H1 (cell line): ENCODE data around the gene IQSEC3. TPM values are rescaled to one million over a fixed set of nuclear protein-coding genes. Genes with fewer than 3 reads are reported as not detected.
A peak's percentile ranks its signal among the peaks of the same experiment; 100 is the strongest.

Source experiments
- CTCF ChIA-PET: fragments of 300-600 bp; sonication (Branson Sonifier 250); formaldehyde crosslinking; loops from one replicate; lab custom pipeline; 2021; ENCODE audit not compliant: partially characterized antibody; lab: Charles Lee
- POLR2A ChIA-PET: fragments of 300-600 bp; sonication (Branson Sonifier 250); formaldehyde crosslinking; loops from one replicate; lab custom pipeline; 2021; ENCODE audit warnings: inconsistent platforms; ENCODE audit not compliant: partially characterized antibody; lab: Charles Lee
- DNase-seq, 2 experiments: peaks; one replicate each; pipeline versions ENCODE4 v3.0.0 to v3.0.0-alpha.2; 2010 to 2022; ENCODE audit warnings: low spot score in 2 of 2, low read depth in 1 of 2, mixed read lengths in 1 of 2
- FAIRE-seq: peaks from 2 replicates; lab custom pipeline; 2011; peaks lifted over from hg19 to GRCh38; lab: Jason Lieb, UNC
- H2AFZ ChIP-seq: 2 replicates; pipeline ENCODE4 v1.8.1; 2012; ENCODE audit warnings: low read length, inconsistent platforms
- H2AK5ac ChIP-seq: 2 replicates; pipeline ENCODE4 v1.6.1; 2013; ENCODE audit warnings: low read depth, low read length
- H2BK120ac ChIP-seq: replicated peaks from 2 replicates; pipeline ENCODE3; 2013; ENCODE audit warnings: low read depth, low read length, inconsistent platforms
- H2BK12ac ChIP-seq: 2 replicates; pipeline ENCODE4 v1.6.1; 2013; ENCODE audit warnings: low read depth, low read length
- H2BK15ac ChIP-seq: 2 replicates; pipeline ENCODE4 v1.6.1; 2013; ENCODE audit warnings: low read length
- H2BK20ac ChIP-seq: 2 replicates; pipeline ENCODE4 v1.6.1; 2013; ENCODE audit warnings: low read length
- H2BK5ac ChIP-seq: 2 replicates; pipeline ENCODE4 v1.6.1; 2013; ENCODE audit warnings: low read depth, low read length
- H3K14ac ChIP-seq: 2 replicates; pipeline ENCODE4 v1.6.1; 2013; ENCODE audit warnings: inconsistent platforms; ENCODE audit not compliant: insufficient read length
- H3K18ac ChIP-seq: 2 replicates; pipeline ENCODE4 v1.6.1; 2013; ENCODE audit warnings: low read length; ENCODE audit errors: extremely low read depth
- H3K23ac ChIP-seq: 2 replicates; pipeline ENCODE4 v1.6.1; 2013; ENCODE audit warnings: inconsistent platforms; ENCODE audit not compliant: insufficient read length
- H3K23me2 ChIP-seq: 2 replicates; pipeline ENCODE4 v1.6.1; 2013; ENCODE audit warnings: low read depth, low read length
- H3K27ac ChIP-seq: 2 replicates; pipeline ENCODE4 v1.6.1; 2011; ENCODE audit warnings: low read depth, low read length, inconsistent platforms
- H3K27me3 ChIP-seq, 4 experiments: replicated peaks in 1 of 4; 1 replicate in 1 of 4; 2 replicates in 3 of 4; pipeline versions ENCODE4 v1.6.1 to v1.8.1; 2011 to 2013; ENCODE audit warnings: low read length in 3 of 4, mild to moderate bottlenecking in 3 of 4, inconsistent platforms in 2 of 4, mixed read lengths in 2 of 4, moderate library complexity in 1 of 4; ENCODE audit not compliant: control insufficient read depth in 3 of 4, insufficient read depth in 3 of 4; ENCODE audit errors: extremely low read depth in 1 of 4
- H3K36me3 ChIP-seq, 4 experiments: 2 replicates each; pipeline versions ENCODE4 v1.6.1 to v1.8.1; 2011 to 2013; ENCODE audit warnings: mild to moderate bottlenecking in 4 of 4, low read length in 3 of 4, moderate library complexity in 2 of 4, control low read depth in 1 of 4, inconsistent platforms in 1 of 4; ENCODE audit not compliant: insufficient read depth in 4 of 4, control insufficient read depth in 2 of 4
- H3K4ac ChIP-seq: replicated peaks from 2 replicates; pipeline ENCODE3; 2013; ENCODE audit warnings: low read length, low read depth, mixed read lengths, inconsistent platforms; ENCODE audit not compliant: insufficient read length
- H3K4me1 ChIP-seq, 4 experiments: replicated peaks in 1 of 4; 1 replicate in 1 of 4; 2 replicates in 3 of 4; pipeline versions ENCODE4 v1.6.1 to v1.8.1; 2011 to 2013; ENCODE audit warnings: low read length in 3 of 4, inconsistent platforms in 2 of 4, mixed read lengths in 1 of 4; ENCODE audit not compliant: insufficient read depth in 4 of 4, control insufficient read depth in 3 of 4
- H3K4me2 ChIP-seq, 2 experiments: 2 replicates each; pipeline versions ENCODE4 v1.6.1 to v1.8.1; 2011 to 2013; ENCODE audit warnings: low read depth in 2 of 2, low read length in 2 of 2, control low read depth in 1 of 2, inconsistent platforms in 1 of 2, mild to moderate bottlenecking in 1 of 2; ENCODE audit not compliant: insufficient read depth in 1 of 2
- H3K4me3 ChIP-seq, 4 experiments: fragments of 200-600, 300-600 bp in 1 of 4; sonication (generic), shearing (Covaris generic), sonication (Bioruptor Twin) in 1 of 4; 2 replicates each; pipeline versions ENCODE4 v1.5.1 to v1.8.1; 2011 to 2016; ENCODE audit warnings: low read length in 4 of 4, low read depth in 3 of 4, control low read depth in 2 of 4, inconsistent platforms in 2 of 4, mild to moderate bottlenecking in 2 of 4, mixed read lengths in 1 of 4, moderate library complexity in 1 of 4; ENCODE audit not compliant: insufficient read depth in 2 of 4; ENCODE audit errors: extremely low read depth in 1 of 4
- H3K56ac ChIP-seq: replicated peaks from 2 replicates; pipeline ENCODE3; 2013; ENCODE audit warnings: low read depth, mild to moderate bottlenecking, mixed read lengths, low read length, inconsistent platforms; ENCODE audit not compliant: insufficient read length
- H3K79me1 ChIP-seq: 2 replicates; pipeline ENCODE4 v1.6.1; 2013; ENCODE audit warnings: low read depth, low read length, control low read depth
- H3K79me2 ChIP-seq, 2 experiments: 2 replicates each; pipeline versions ENCODE4 v1.6.1 to v1.8.1; 2012 to 2013; ENCODE audit warnings: low read length in 2 of 2, mild to moderate bottlenecking in 2 of 2, inconsistent platforms in 1 of 2; ENCODE audit not compliant: insufficient read depth in 2 of 2, control insufficient read depth in 1 of 2
- H3K9ac ChIP-seq, 4 experiments: replicated peaks in 1 of 4; 1 replicate in 1 of 4; 2 replicates in 3 of 4; pipeline versions ENCODE4 v1.6.1 to v1.8.1; 2011 to 2013; ENCODE audit warnings: low read depth in 3 of 4, low read length in 3 of 4, control low read depth in 2 of 4, mild to moderate bottlenecking in 2 of 4, moderate library complexity in 2 of 4, inconsistent platforms in 1 of 4; ENCODE audit errors: extremely low read depth in 1 of 4
- H3K9me3 ChIP-seq, 2 experiments: 2 replicates each; pipeline versions ENCODE4 v1.6.1 to v1.8.1; 2012 to 2013; ENCODE audit warnings: mild to moderate bottlenecking in 2 of 2, moderate library complexity in 2 of 2, control low read depth in 1 of 2, inconsistent platforms in 1 of 2, low read depth in 1 of 2, low read length in 1 of 2, mixed read lengths in 1 of 2; ENCODE audit not compliant: insufficient read depth in 2 of 2
- H4K20me1 ChIP-seq, 2 experiments: replicated peaks in 1 of 2; 2 replicates each; pipeline versions ENCODE3 to v1.8.1; 2011 to 2013; ENCODE audit warnings: inconsistent platforms in 2 of 2, low read length in 2 of 2, mild to moderate bottlenecking in 1 of 2; ENCODE audit not compliant: insufficient read depth in 2 of 2, control insufficient read depth in 1 of 2
- H4K5ac ChIP-seq: 2 replicates; pipeline ENCODE4 v1.6.1; 2013; ENCODE audit warnings: low read length, low read depth, mixed read lengths, inconsistent platforms; ENCODE audit not compliant: insufficient read length
- H4K8ac ChIP-seq: 2 replicates; pipeline ENCODE4 v1.8.0; 2013; ENCODE audit warnings: mild to moderate bottlenecking, moderate library complexity, low read length, inconsistent platforms; ENCODE audit not compliant: insufficient read depth; ENCODE audit errors: extremely low read depth
- H4K91ac ChIP-seq: replicated peaks from 2 replicates; pipeline ENCODE3; 2013; ENCODE audit warnings: low read length, mixed read lengths, inconsistent platforms; ENCODE audit not compliant: insufficient read length
- WGBS, 2 experiments: shearing (Covaris generic) in 1 of 2; methylation state at CpG; one replicate each; pipeline versions ENCODE4 v1.1.6 to v1.1.7; 2013 to 2015; ENCODE audit warnings: low lambda C conversion rate in 2 of 2, mixed read lengths in 2 of 2, inconsistent platforms in 1 of 2, low coverage in 1 of 2, missing lambda C conversion rate in 1 of 2; ENCODE audit not compliant: insufficient replicate concordance in 2 of 2, insufficient coverage in 1 of 2, insufficient read length in 1 of 2; ENCODE audit errors: extremely low coverage in 1 of 2, missing lambda C conversion rate in 1 of 2; 5-methylcytosine and 5-hydroxymethylcytosine counted together
- polyA plus RNA-seq, 7 experiments: library from polyadenylated mRNA; depleted of rRNA in 3 of 7; stranded (reverse) in 5 of 7; unstranded in 2 of 7; fragments of >200 nt in 5 of 7; fragments of 200-250 nt in 2 of 7; gene quantifications; 1 replicate in 5 of 7; 2 replicates in 1 of 7; 4 replicates in 1 of 7; pipeline versions ENCODE4 v1.2.1 to v1.2.3, GENCODE V29; 2011 to 2013; ENCODE audit warnings: missing spikeins in 2 of 7, mixed read lengths in 2 of 7
- total RNA-seq: library from RNA; stranded (reverse); fragmentation: NEBNext Ultra II Directional; extraction: Animal tissue kit (Norgen Biotek cat#: 25700); gene quantifications from 2 replicates; pipeline ENCODE4 v1.2.1, GENCODE V29; 2021
- TF ChIP-seq, protein P1 (sequence below): IDR thresholded peaks from 2 replicates; pipeline ENCODE4 v1.6.1; 2011; ENCODE audit warnings: low read length, improper control_type of control experiment

The IQSEC3 gene
- total and polyA plus RNA-seq, 2 of the 8 experiments (the other 6 are each of a cell fraction or from before 2014, with no cell fraction given), result 1.2 to 3.1 TPM

GRCh38 chr12:109872-110271, 43.3 kb downstream of the IQSEC3 start:
- Histone ChIP-seq H2AFZ (peak overlapping the region; percentile 42; the same call in 1 of the 2 replicates), H3K4me3 (peak overlapping the region in 1 of 4 experiments; percentile 11; a peak in 1 of 8 replicates), H4K5ac (no peak overlapping the region), H2BK15ac (no peak overlapping the region), H3K9ac (no peak overlapping the region), H4K8ac (no peak overlapping the region), H2BK5ac (peak overlapping the region; percentile 89; the same call in 1 of the 2 replicates), H2BK12ac (no peak overlapping the region), H3K14ac (no peak overlapping the region), H3K9me3 (no peaks in the 10 kb centered on the region), H3K27me3 (no peaks in the 10 kb centered on the region), H3K27ac (no peak overlapping the region), H3K4me2 (no peak overlapping the region; a peak in 1 of 4 replicates), H3K23ac (no peak overlapping the region), H4K91ac (no peak overlapping the region), H3K36me3 (no peaks in the 10 kb centered on the region), H3K18ac (no peak overlapping the region; the same call in 1 of the 2 replicates), H3K4ac (no peak overlapping the region), H2AK5ac (no peak overlapping the region), H2BK120ac (no peak overlapping the region), H3K4me1 (peaks cover 0 to 6% (median 2%) of the 10 kb centered on the region in 4 experiments; a peak in 3 of 7 replicates), H3K23me2 (no peaks in the 10 kb centered on the region; the same call in 1 of the 2 replicates), H2BK20ac (peak overlapping the region; percentile 88; the same call in 1 of the 2 replicates), H3K79me1 (no peaks in the 10 kb centered on the region), H4K20me1 (no peaks in the 10 kb centered on the region), H3K56ac (no peak overlapping the region), H3K79me2 (no peaks in the 10 kb centered on the region)
- DNase-seq (no peak), FAIRE-seq (no peak)
- CTCF ChIA-PET, result interaction anchor here (0.6 to 5.5 kb wide), 9 partner anchors 8 to 110 kb away, joined by 3 to 50 read pairs (median 4); no protein-coding TSS in a partner anchor
- TF ChIP-seq, protein P1, sequence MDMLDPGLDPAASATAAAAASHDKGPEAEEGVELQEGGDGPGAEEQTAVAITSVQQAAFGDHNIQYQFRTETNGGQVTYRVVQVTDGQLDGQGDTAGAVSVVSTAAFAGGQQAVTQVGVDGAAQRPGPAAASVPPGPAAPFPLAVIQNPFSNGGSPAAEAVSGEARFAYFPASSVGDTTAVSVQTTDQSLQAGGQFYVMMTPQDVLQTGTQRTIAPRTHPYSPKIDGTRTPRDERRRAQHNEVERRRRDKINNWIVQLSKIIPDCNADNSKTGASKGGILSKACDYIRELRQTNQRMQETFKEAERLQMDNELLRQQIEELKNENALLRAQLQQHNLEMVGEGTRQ, result no peak
- 39% methylated on average over 3 of the region's 3 CpGs; no CpG with 5 or more reads in 1 of the 2 experiments for WGBS, 2 experiments
- POLR2A ChIA-PET, result interaction anchor here (0.7 to 1.3 kb wide), 3 partner anchors 31 to 65 kb away, joined by 3 read pairs; no protein-coding TSS in a partner anchor
